Dendritic cell treated with granulocyte-macrophage colony-stimulating factor and Interleukin-4, amounts not matched to agents 40 ng/mL and 50 ng/mL, for 4 days (primary cell): ENCODE data around the gene ASGR1.
A peak's percentile ranks its signal among the peaks of the same experiment; 100 is the strongest.
"Not testable (repeated sequence)": the region's sequence is repeated elsewhere in the genome, so short reads cannot be mapped to it uniquely, and the experiment has no call there.

Experiments
- H3K27ac Mint-ChIP-seq: one replicate; pipeline ENCODE4 v1.8.0; 2022; ENCODE audit warnings: mild to moderate bottlenecking, mixed read lengths
- H3K27me3 Mint-ChIP-seq: one replicate; pipeline ENCODE4 v1.8.0; 2022; ENCODE audit warnings: mild to moderate bottlenecking, mixed read lengths
- H3K36me3 Mint-ChIP-seq: one replicate; pipeline ENCODE4 v1.8.0; 2022; ENCODE audit warnings: low read depth, mixed read lengths
- H3K4me1 Mint-ChIP-seq: one replicate; pipeline ENCODE4 v1.8.0; 2022; ENCODE audit warnings: low read depth, mixed read lengths
- H3K4me3 Mint-ChIP-seq: one replicate; pipeline ENCODE4 v1.8.0; 2022; ENCODE audit warnings: mild to moderate bottlenecking, moderate library complexity, mixed read lengths
- H3K9me3 Mint-ChIP-seq: one replicate; pipeline ENCODE4 v1.8.0; 2022; ENCODE audit warnings: mixed read lengths
- intact Hi-C: fragments of 100-400 bp; cut with micrococcal nuclease; formaldehyde crosslinking; loops from one replicate; pipeline ENCODE4 v1.15.0; 2022

The ASGR1 gene

GRCh38 chr17:7190276-7190917, 11.2 kb upstream of the ASGR1 start:
- intact Hi-C loops, result no loop called here
- Mint-ChIP-seq H3K4me1 (peaks cover 8% of the 10 kb centered on the region), H3K27ac (no peak overlapping the region), H3K27me3 (no peaks in the 10 kb centered on the region), H3K9me3 (no peaks in the 10 kb centered on the region), H3K4me3 (no peak overlapping the region), H3K36me3 (peaks cover 67% of the 10 kb centered on the region)

- no peak overlapping the region for H3K4me3 Mint-ChIP-seq
- peaks cover 22% of the 10 kb centered on the region for H3K4me1 Mint-ChIP-seq
- no peaks in the 10 kb centered on the region for H3K9me3 Mint-ChIP-seq
- peaks cover 25% of the 10 kb centered on the region for H3K36me3 Mint-ChIP-seq
- H3K27ac Mint-ChIP-seq, result no peak overlapping the region
- H3K27me3 Mint-ChIP-seq, result peaks cover 1% of the 10 kb centered on the region
- intact Hi-C loops, result no loop called here
Observed at GRCh38 chr17:7186241-7186640, 7.1 kb upstream of the ASGR1 start.

DNA sequence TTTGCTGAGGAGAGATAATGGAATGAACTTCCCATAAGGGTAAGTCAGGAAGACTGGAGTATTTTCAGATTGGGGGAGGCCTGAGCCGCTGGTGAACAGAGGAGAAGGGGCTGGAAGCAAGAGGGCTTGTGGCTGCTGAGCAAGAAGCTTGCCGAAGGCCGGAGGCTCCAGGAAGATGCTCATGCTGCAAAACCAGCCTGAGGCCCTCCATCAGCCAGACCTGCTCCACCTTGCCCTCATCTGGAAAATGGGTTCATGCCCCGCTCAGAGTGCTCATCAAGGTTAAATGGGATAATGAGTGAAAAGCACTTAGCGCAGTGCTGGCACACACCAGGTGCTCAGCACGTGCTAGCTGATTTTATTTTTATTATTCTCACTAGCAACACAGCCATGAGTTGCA, 5.5 kb upstream of the ASGR1 start:
- Mint-ChIP-seq H3K27ac (no peak overlapping the region), H3K36me3 (peaks cover 9% of the 10 kb centered on the region), H3K4me1 (peaks cover 22% of the 10 kb centered on the region), H3K4me3 (no peak overlapping the region), H3K27me3 (peaks cover 2% of the 10 kb centered on the region), H3K9me3 (no peaks in the 10 kb centered on the region)
- intact Hi-C loops, result no loop called here

- H3K36me3 Mint-ChIP-seq, result peaks cover 4% of the 10 kb centered on the region
- H3K4me3 Mint-ChIP-seq, result no peak overlapping the region
- no peaks in the 10 kb centered on the region for H3K9me3 Mint-ChIP-seq
- peaks cover 22% of the 10 kb centered on the region for H3K4me1 Mint-ChIP-seq
- H3K27ac Mint-ChIP-seq, result no peak overlapping the region
- intact Hi-C loops, result no loop called here
- H3K27me3 Mint-ChIP-seq, result peaks cover 5% of the 10 kb centered on the region
Observed at GRCh38 chr17:7184091-7184488, 4.9 kb upstream of the ASGR1 start.

DNA sequence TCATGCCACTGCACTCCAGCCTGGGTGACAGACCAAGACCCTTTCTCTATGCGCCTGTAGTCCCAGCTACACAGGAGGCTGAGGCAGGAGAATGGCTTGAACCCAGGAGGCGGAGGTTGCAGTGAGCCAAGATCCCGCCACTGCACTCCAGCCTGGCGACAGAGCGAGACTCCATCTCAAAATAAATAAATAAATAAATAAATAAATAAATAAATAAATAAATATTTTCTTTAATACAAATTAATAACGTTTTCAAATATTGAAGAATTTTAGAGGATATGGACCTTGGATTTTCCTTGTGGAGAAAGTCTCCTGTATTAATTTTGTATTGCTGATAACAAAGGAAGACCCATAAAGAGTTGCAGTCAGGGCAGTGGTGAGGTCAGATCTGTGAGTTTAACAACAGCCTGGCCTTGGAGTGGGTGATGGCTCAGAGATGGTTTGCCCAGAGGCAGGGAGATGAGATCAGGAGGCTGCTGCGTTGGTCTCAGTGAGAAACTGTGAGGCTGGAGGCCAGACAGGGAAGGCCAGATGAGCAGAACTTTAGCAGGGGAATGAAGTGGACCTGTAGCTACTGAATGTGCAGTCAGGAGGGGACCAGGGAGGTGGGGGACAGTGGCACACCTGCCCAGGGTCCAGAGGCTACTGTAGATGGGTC, 4.4 kb upstream of the ASGR1 start:
- no peak overlapping the region for H3K27ac Mint-ChIP-seq
- no peaks in the 10 kb centered on the region for H3K9me3 Mint-ChIP-seq
- intact Hi-C loops, result no loop called here
- no peak overlapping the region for H3K4me3 Mint-ChIP-seq
- peaks cover 22% of the 10 kb centered on the region for H3K4me1 Mint-ChIP-seq
- H3K36me3 Mint-ChIP-seq, result no peaks in the 10 kb centered on the region
- H3K27me3 Mint-ChIP-seq, result peaks cover 7% of the 10 kb centered on the region

GRCh38 chr17:7182101-7182500, 2.9 kb upstream of the ASGR1 start:
- H3K36me3 Mint-ChIP-seq, H3K27ac Mint-ChIP-seq, H3K4me3 Mint-ChIP-seq, intact Hi-C loops, H3K9me3 Mint-ChIP-seq: not testable (repeated sequence)
- peaks cover 30% of the 10 kb centered on the region for H3K4me1 Mint-ChIP-seq
- H3K27me3 Mint-ChIP-seq, result peaks cover 15% of the 10 kb centered on the region

- Mint-ChIP-seq H3K36me3 (no peaks in the 10 kb centered on the region), H3K4me1 (peaks cover 14% of the 10 kb centered on the region), H3K27me3 (peaks cover 15% of the 10 kb centered on the region), H3K4me3 (no peak overlapping the region), H3K9me3 (no peaks in the 10 kb centered on the region), H3K27ac (no peak overlapping the region)
- intact Hi-C loops, result no loop called here
Observed at GRCh38 chr17:7178973-7179316, 225 bp downstream of the ASGR1 start.

- Mint-ChIP-seq H3K4me3 (peak overlapping the region; percentile 52), H3K27ac (no peak overlapping the region), H3K9me3 (no peaks in the 10 kb centered on the region), H3K27me3 (peaks cover 14% of the 10 kb centered on the region), H3K36me3 (no peaks in the 10 kb centered on the region), H3K4me1 (peaks cover 8% of the 10 kb centered on the region)
- intact Hi-C loops, result loop anchor here (2.0 kb wide), 1 partner anchor 131 kb away; no protein-coding TSS in a partner anchor
Observed at GRCh38 chr17:7177954-7178477, 1.2 kb downstream of the ASGR1 start.

DNA sequence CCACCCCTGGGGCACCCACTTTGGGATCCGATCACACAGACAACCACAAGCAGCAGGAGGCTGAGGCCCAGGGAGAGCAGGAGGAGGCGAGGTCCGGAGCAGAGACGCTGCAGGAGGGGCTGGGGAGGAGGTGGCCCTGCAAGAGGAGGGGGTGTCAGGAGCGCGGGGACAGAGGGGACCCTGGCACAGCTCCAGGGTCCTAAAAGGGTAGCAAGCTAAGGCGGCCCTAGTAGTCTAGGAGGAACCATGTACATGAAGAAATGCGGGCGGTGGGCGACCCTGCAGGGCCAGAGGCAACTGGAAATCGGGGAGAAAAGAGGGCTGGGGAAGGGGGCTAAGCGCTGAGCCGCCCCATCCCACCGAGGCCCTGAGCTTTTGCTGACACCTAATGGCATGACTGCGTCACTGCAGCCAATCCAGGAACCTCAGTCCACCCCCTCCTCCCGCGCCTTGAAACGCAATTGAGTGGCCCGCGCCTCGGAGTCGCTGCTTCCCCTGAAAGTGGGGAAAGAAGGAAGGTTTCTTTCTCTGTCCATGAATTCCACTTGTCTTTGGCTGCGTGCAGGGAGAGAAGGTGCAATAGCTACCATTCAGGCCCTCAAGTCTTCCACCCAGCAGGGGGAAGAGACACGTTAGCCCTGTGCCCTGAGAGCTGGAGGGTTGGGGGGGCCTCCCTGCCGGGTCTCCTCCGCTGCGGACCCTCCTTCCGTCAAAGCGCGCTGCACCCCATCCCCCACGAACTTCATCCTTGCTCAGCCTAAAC, 1.8 kb downstream of the ASGR1 start:
- no peak overlapping the region for H3K27ac Mint-ChIP-seq
- H3K27me3 Mint-ChIP-seq, result peaks cover 14% of the 10 kb centered on the region
- intact Hi-C loops, result loop anchor here (2.0 kb wide), 1 partner anchor 131 kb away; no protein-coding TSS in a partner anchor

GRCh38 chr17:7176841-7177190, 2.4 kb downstream of the ASGR1 start:
- H3K27ac Mint-ChIP-seq, result no peak overlapping the region
- H3K9me3 Mint-ChIP-seq, result no peaks in the 10 kb centered on the region
- H3K4me3 Mint-ChIP-seq, result no peak overlapping the region
- H3K27me3 Mint-ChIP-seq, result peaks cover 14% of the 10 kb centered on the region
- no peaks in the 10 kb centered on the region for H3K36me3 Mint-ChIP-seq
- peaks cover 8% of the 10 kb centered on the region for H3K4me1 Mint-ChIP-seq
- intact Hi-C loops, result loop anchor here (2.0 kb wide), 1 partner anchor 130 kb away; no protein-coding TSS in a partner anchor

More for the DNA sequence above, 1.8 kb downstream of the ASGR1 start:
- peak overlapping the region; percentile 52 for H3K4me3 Mint-ChIP-seq
- H3K4me1 Mint-ChIP-seq, result peaks cover 8% of the 10 kb centered on the region
- no peaks in the 10 kb centered on the region for H3K36me3 Mint-ChIP-seq
- H3K9me3 Mint-ChIP-seq, result no peaks in the 10 kb centered on the region

GRCh38 chr17:7176107-7176840, 2.9 kb downstream of the ASGR1 start:
- intact Hi-C loops, result loop anchor here (2.0 kb wide), 1 partner anchor 129 kb away; no protein-coding TSS in a partner anchor
- no peak overlapping the region for H3K27ac Mint-ChIP-seq
- peaks cover 14% of the 10 kb centered on the region for H3K27me3 Mint-ChIP-seq
- peaks cover 10% of the 10 kb centered on the region for H3K4me1 Mint-ChIP-seq
- H3K36me3 Mint-ChIP-seq, result no peaks in the 10 kb centered on the region
- H3K9me3 Mint-ChIP-seq, result no peaks in the 10 kb centered on the region
- H3K4me3 Mint-ChIP-seq, result no peak overlapping the region

DNA sequence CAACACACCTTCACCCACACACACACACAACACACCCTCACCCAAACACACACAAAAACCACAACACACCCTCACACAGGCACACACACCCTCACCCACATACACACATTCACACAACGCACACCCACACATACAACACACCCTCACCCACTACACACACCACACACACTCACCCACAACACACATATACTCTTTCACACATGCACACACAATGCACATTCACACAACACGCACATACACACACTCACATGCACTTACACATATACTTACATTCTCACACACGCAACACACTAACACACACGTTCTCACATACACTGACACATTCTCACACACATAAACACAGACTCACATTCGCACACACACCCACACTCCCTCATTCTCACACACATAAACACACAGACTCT, 3.8 kb downstream of the ASGR1 start:
- Mint-ChIP-seq H3K36me3 (no peaks in the 10 kb centered on the region), H3K27me3 (peaks cover 14% of the 10 kb centered on the region), H3K27ac (no peak overlapping the region), H3K9me3 (no peaks in the 10 kb centered on the region), H3K4me3 (no peak overlapping the region), H3K4me1 (peaks cover 13% of the 10 kb centered on the region)
- intact Hi-C loops, result no loop called here

GRCh38 chr17:7174603-7175326, 4.4 kb downstream of the ASGR1 start:
- Mint-ChIP-seq H3K27me3 (peaks cover 14% of the 10 kb centered on the region), H3K27ac (no peak overlapping the region), H3K4me3 (no peak overlapping the region), H3K4me1 (peaks cover 13% of the 10 kb centered on the region), H3K9me3 (no peaks in the 10 kb centered on the region), H3K36me3 (no peaks in the 10 kb centered on the region)
- intact Hi-C loops, result loop anchor here (1.0 kb wide), 1 partner anchor 37 kb away; no protein-coding TSS in a partner anchor
